HG02943 (cell line): ENCODE data around the gene MANSC4.
"Not testable (repeated sequence)": the region's sequence is repeated elsewhere in the genome, so short reads cannot be mapped to it uniquely, and the experiment has no call there.

Experiments
- ATAC-seq: cut with Tn5 transposase; IDR thresholded peaks from one replicate; pipeline ENCODE4 v1.9.1; 2021; ENCODE audit warnings: mild to moderate bottlenecking, low read depth, moderate library complexity; ENCODE audit not compliant: unreplicated experiment

The MANSC4 gene

GRCh38 chr12:27756670-27757195 is 23.3 kb downstream of the MANSC4 start:
- no peak for ATAC-seq

- ATAC-seq: no peak
Observed at GRCh38 chr12:27754795-27755194, 25.2 kb downstream of the MANSC4 start.

- no peak for ATAC-seq
Observed at GRCh38 chr12:27751386-27752047, 28.5 kb downstream of the MANSC4 start.

GRCh38 chr12:27747111-27747820 is 32.8 kb downstream of the MANSC4 start:
- ATAC-seq: no peak

DNA sequence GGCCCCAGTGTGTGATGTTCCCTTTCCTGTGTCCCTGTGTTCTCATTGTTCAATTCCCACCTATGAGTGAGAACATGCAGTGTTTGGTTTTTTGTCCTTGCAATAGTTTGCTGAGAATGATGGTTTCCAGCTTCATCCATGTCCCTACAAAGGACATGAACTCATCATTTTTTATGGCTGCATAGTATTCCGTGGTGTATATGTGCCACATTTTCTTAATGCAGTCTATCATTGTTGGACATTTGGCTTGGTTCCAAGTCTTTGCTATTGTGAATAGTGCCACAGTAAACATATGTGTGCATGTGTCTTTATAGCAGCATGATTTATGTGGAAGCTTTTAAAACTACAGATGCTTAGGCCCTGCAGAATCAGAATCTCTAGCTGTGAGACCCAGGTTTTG is 34.3 kb downstream of the MANSC4 start:
- not testable (repeated sequence) for ATAC-seq

- ATAC-seq: no peak
Observed at GRCh38 chr12:27743601-27744000, 36.4 kb downstream of the MANSC4 start.

- ATAC-seq: not testable (repeated sequence)
Observed at GRCh38 chr12:27734321-27734720, 45.7 kb downstream of the MANSC4 start.

GRCh38 chr12:27733791-27734190 is 46.2 kb downstream of the MANSC4 start:
- ATAC-seq: no peak

DNA sequence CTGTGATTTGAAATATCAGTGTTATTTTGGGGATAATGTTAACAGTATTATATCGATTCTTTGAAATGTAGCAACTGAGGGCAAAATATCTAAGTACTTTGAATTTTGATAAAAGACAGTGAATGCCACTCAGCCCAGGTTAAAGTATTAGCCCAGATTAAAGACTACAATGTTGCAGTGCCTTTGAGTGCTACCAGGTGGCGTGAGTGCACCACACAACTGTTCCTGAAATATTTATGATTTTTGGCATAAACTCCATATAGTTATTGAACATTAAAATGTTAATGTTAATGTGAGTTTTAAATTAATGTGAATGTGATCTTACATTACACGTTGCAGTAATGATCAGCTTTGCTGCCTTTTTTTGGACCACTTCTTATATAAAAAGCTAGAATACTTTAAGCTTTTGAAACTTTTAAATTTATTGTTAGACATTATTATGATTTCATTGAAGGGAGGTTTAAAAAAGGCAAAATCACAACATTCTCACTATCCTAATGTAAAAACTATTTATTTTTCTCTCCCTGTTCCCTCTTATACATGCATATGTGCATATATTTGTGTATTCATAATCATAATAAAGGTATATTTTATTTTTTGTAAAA is 46.9 kb downstream of the MANSC4 start:
- ATAC-seq: no peak

DNA sequence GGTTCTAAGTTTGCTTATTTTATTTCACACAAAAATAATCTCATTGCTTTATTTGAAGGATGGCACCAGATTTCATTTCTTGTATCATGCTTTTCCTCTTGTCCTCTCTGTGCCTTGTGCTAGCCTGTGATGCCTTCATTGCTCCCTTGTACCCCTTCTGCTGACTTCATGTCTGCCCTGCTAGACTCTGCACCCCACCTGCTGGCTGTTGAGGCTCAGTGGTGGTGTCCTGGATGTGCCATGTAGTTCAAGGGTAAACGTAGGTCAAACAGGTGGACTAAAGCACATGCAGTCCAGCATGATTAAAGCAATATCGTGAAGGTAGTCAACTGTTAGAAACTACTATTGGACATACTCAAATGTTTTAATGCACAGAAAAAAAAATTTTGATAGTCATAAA is 47.8 kb downstream of the MANSC4 start:
- no peak for ATAC-seq

DNA sequence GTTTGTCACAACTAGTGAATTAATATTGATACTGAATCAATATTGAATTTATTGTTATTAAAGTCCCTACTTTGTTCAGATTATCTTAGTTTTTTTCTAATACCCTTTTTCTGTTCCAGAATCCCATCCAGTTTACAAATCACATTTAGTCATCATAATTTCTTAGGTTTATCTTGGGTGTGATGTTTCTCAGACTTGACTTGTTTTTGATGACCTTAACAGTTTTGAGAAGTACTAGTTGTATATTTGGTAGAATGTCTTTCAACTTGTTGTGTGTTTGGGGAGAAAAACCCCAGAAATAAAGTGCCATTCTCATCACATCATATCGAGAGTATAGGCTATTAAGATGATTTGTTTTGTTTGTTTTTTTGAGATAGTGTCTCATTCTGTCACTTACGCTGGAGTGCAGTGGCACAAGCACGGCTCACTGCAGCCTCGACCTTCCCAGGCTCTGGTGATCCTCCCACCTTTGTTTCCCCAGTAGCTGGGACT is 49.9 kb downstream of the MANSC4 start:
- no peak for ATAC-seq

GRCh38 chr12:27723212-27723611 is 56.8 kb downstream of the MANSC4 start:
- no peak for ATAC-seq
